Lung (tissue), 12 donors: ENCODE results near the gene SOX9. TPM values are rescaled to one million over a fixed set of nuclear protein-coding genes. Genes with fewer than 3 reads are reported as not detected.

Experiments used
- ATAC-seq: fragments of 200-7000 bp; cut with Tn5 transposase; one replicate; pipeline ENCODE4 v1.9.1; 2020; ENCODE audit warnings: moderate number of reproducible peaks; ENCODE audit not compliant: insufficient read depth, low FRiP score
- DNase-seq, 3 donors: peaks; one replicate each; pipeline ENCODE4 v3.0.0-alpha.2; 2013 to 2017
- H3K27ac ChIP-seq, 2 donors: one replicate each; pipeline ENCODE4 v1.5.1; 2013; ENCODE audit warnings: mild to moderate bottlenecking in 2 of 2, moderate library complexity in 2 of 2, control low read depth in 1 of 2, inconsistent platforms in 1 of 2, low read depth in 1 of 2, low read length in 1 of 2
- H3K27me3 ChIP-seq, 3 donors: one replicate each; pipeline ENCODE4 v1.5.1; 2013; ENCODE audit warnings: low read length in 2 of 3; ENCODE audit not compliant: control insufficient read depth in 3 of 3, insufficient read depth in 3 of 3
- H3K36me3 ChIP-seq, 4 donors: one replicate each; pipeline ENCODE4 v1.5.1; 2013; ENCODE audit warnings: low read length in 4 of 4, mild to moderate bottlenecking in 1 of 4, moderate library complexity in 1 of 4; ENCODE audit not compliant: control insufficient read depth in 4 of 4, insufficient read depth in 4 of 4
- H3K4me1 ChIP-seq, 5 donors: one replicate each; pipeline ENCODE4 v1.5.1; 2013; ENCODE audit warnings: low read length in 5 of 5, mild to moderate bottlenecking in 2 of 5, moderate library complexity in 1 of 5; ENCODE audit not compliant: control insufficient read depth in 5 of 5, insufficient read depth in 5 of 5
- H3K4me3 ChIP-seq: one replicate; pipeline ENCODE4 v1.5.1; 2013; ENCODE audit warnings: mild to moderate bottlenecking, control low read depth, moderate library complexity
- H3K9ac ChIP-seq, 2 donors: one replicate each; pipeline ENCODE4 v1.5.1; 2013; ENCODE audit warnings: low read length in 2 of 2, control low read depth in 1 of 2; ENCODE audit not compliant: insufficient read depth in 1 of 2
- H3K9me3 ChIP-seq, 4 donors: one replicate each; pipeline ENCODE4 v1.5.1; 2013; ENCODE audit warnings: low read length in 3 of 4, mild to moderate bottlenecking in 1 of 4, moderate library complexity in 1 of 4; ENCODE audit not compliant: control insufficient read depth in 4 of 4, insufficient read depth in 3 of 4
- WGBS, 2 donors: extraction: QIAGEN DNeasy Blood & Tissue Kit; methylation state at CpG; one replicate each; pipeline ENCODE4 v1.1.7; 2013; 5-methylcytosine and 5-hydroxymethylcytosine counted together
- polyA plus RNA-seq, 2 donors: library from polyadenylated mRNA; stranded (reverse); fragments of 200-250 nt; gene quantifications; one replicate each; pipeline ENCODE4 v1.2.1, GENCODE V29; 2013
- total RNA-seq, 2 donors: library from RNA; depleted of rRNA in 1 of 2; stranded (reverse); fragments of >200 nt in 1 of 2; gene quantifications; one replicate each; pipeline ENCODE4 v1.2.1, GENCODE V29; 2014 to 2021
- TF ChIP-seq, protein P1 (sequence below): IDR thresholded peaks from 2 replicates; pipeline ENCODE4 v1.5.1; 2012; ENCODE audit warnings: mild to moderate bottlenecking; ENCODE audit errors: control extremely low read depth, extremely low read depth
- donor health status: control.
- donor health status: control.
- donor health status: Bipolar disorder and iron deficiency.
- donor health status: healthy.
- donor health status: DM: yes; HTN: yes; CAD: no.

Gene SOX9
- total and polyA plus RNA-seq, 4 donors, result 2.3 to 19.2 (median 3.8) TPM

- Histone ChIP-seq H3K4me3 (no peak overlapping the region), H3K27me3 (no peaks in the 10 kb centered on the region), H3K9me3 (no peaks in the 10 kb centered on the region), H3K9ac (no peak overlapping the region), H3K27ac (no peak overlapping the region), H3K4me1 (no peaks in the 10 kb centered on the region), H3K36me3 (no peaks in the 10 kb centered on the region)
- TF ChIP-seq, protein P1, sequence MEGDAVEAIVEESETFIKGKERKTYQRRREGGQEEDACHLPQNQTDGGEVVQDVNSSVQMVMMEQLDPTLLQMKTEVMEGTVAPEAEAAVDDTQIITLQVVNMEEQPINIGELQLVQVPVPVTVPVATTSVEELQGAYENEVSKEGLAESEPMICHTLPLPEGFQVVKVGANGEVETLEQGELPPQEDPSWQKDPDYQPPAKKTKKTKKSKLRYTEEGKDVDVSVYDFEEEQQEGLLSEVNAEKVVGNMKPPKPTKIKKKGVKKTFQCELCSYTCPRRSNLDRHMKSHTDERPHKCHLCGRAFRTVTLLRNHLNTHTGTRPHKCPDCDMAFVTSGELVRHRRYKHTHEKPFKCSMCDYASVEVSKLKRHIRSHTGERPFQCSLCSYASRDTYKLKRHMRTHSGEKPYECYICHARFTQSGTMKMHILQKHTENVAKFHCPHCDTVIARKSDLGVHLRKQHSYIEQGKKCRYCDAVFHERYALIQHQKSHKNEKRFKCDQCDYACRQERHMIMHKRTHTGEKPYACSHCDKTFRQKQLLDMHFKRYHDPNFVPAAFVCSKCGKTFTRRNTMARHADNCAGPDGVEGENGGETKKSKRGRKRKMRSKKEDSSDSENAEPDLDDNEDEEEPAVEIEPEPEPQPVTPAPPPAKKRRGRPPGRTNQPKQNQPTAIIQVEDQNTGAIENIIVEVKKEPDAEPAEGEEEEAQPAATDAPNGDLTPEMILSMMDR, result no peak
- WGBS, 2 donors, result 77 to 84% methylated on average over 3 of the region's 3 CpGs
- no peak for ATAC-seq
- DNase-seq, result no peak
Observed at GRCh38 chr17:72076678-72077030, 44.2 kb upstream of the SOX9 start.

DNA sequence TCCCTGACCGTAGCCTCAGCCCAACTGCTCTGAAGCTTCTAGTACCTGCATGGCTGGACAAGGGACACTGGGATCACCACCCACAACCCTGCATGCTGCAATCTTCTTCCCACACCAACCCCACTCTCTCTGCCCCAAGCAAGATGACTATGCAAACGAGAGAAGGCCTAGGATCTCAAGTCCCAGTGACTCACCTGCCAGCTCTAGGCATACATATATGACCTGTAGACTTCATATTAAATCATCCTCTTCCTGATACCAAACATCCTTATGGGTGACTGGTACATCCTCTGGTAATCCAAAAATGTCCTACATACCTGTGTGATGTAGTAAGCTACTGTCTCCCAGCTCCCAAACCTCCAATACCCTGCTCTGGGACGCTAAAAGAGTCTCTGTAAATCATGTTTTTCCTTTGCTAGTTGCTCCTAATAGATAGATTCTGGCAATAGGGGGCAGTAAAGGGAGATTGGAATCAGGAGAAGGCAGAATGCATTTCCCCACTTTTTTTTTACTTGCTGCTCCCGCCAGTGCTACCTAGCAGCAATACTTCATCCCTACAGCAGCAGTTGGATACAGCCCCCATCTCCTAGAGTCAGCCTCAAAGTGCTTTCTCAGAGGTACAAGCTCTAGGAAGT lies 43.4 kb upstream of the SOX9 start:
- Histone ChIP-seq H3K27ac (no peak overlapping the region), H3K4me1 (no peaks in the 10 kb centered on the region), H3K36me3 (no peaks in the 10 kb centered on the region), H3K9ac (no peak overlapping the region), H3K4me3 (no peak overlapping the region), H3K27me3 (peaks cover 0 to 2% (median 0%) of the 10 kb centered on the region in 3 donors), H3K9me3 (no peaks in the 10 kb centered on the region)
- ATAC-seq, result no peak
- no peak for DNase-seq
- TF ChIP-seq, protein P1, result no peak
- WGBS, 2 donors, result 61 to 65% methylated on average over 4 of the region's 4 CpGs

DNA sequence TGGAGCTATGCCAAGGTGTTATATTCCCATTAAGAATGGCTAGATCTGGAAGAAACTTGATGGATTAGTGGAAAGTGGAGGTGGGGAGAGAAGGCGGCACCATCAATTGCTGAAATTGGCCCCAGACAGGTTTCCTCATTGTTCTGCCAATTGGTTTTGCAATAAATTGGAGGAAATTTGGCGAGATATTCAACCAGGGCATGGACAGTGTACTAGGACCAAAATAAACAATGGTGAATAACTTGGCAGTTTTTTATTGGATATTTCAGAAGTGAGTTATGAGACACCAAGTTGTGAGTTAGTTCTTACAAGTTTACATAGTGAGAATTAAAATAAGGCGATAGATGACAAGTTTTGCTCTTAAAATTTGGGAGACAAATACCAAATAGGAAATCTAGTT lies 41.1 kb upstream of the SOX9 start:
- ATAC-seq (no peak), DNase-seq (no peak)
- H3K27ac ChIP-seq, result no peak overlapping the region
- no peaks in the 10 kb centered on the region for H3K4me1 ChIP-seq
- no peak overlapping the region for H3K4me3 ChIP-seq
- no peak overlapping the region for H3K9ac ChIP-seq
- H3K36me3 ChIP-seq, result no peaks in the 10 kb centered on the region
- 73 to 81% methylated on average over 3 of the region's 3 CpGs for WGBS, 2 donors
- no peaks in the 10 kb centered on the region for H3K9me3 ChIP-seq
- H3K27me3 ChIP-seq, result peaks cover 0 to 2% (median 0%) of the 10 kb centered on the region in 3 donors
- TF ChIP-seq, protein P1, result no peak

DNA sequence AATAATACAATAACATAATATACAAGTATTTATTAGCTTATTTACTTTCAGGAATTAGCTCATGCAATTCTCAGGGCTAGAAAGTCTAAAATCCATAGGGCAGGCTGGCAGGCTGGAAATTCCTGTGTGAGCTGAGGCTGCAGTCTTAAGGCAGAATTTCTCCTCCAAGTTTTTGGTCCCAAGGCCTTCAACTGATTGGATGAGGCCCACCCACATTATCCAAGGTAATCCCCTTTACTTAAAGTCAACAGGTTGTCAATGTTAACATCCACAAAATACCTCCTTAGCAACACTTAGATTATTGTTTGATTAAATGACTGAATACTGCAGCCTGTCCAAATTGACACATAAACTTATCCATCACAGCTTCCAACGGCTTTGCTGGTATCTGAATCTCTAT lies 32.9 kb upstream of the SOX9 start:
- TF ChIP-seq, protein P1, result no peak
- Histone ChIP-seq H3K9ac (no peak overlapping the region), H3K9me3 (no peaks in the 10 kb centered on the region), H3K27me3 (peaks cover 0 to 2% (median 0%) of the 10 kb centered on the region in 3 donors), H3K27ac (no peak overlapping the region), H3K36me3 (no peaks in the 10 kb centered on the region), H3K4me1 (no peaks in the 10 kb centered on the region), H3K4me3 (no peak overlapping the region)
- 73 to 89% methylated on average over 1 of the region's 1 CpG for WGBS, 2 donors
- ATAC-seq, result no peak
- DNase-seq, result no peak
